Muscle layer of colon (tissue), 2 donors: Measurements from ENCODE around the gene PARD6B.
"Not testable (repeated sequence)": the region's sequence is repeated elsewhere in the genome, so short reads cannot be mapped to it uniquely, and the experiment has no call there.

Experiments used
- H3K27ac ChIP-seq: one replicate; pipeline ENCODE4 v1.7.0; 2013; ENCODE audit warnings: low read depth, mild to moderate bottlenecking, low read length, moderate library complexity
- H3K27me3 ChIP-seq, 2 donors: one replicate each; pipeline ENCODE4 v1.7.0; 2013; ENCODE audit warnings: low read length in 2 of 2, mild to moderate bottlenecking in 2 of 2; ENCODE audit not compliant: insufficient read depth in 2 of 2, control insufficient read depth in 1 of 2
- H3K36me3 ChIP-seq: one replicate; pipeline ENCODE4 v1.7.0; 2013; ENCODE audit warnings: mild to moderate bottlenecking, low read length; ENCODE audit not compliant: insufficient read depth
- H3K4me1 ChIP-seq: one replicate; pipeline ENCODE4 v1.7.0; 2013; ENCODE audit warnings: mild to moderate bottlenecking, low read length; ENCODE audit not compliant: insufficient read depth
- H3K4me3 ChIP-seq, 2 donors: one replicate each; pipeline ENCODE4 v1.7.0; 2013; ENCODE audit warnings: low read length in 2 of 2, low read depth in 1 of 2, mild to moderate bottlenecking in 1 of 2, moderate library complexity in 1 of 2
- H3K9ac ChIP-seq: one replicate; pipeline ENCODE4 v1.7.0; 2013; ENCODE audit warnings: low read length
- H3K9me3 ChIP-seq: one replicate; pipeline ENCODE4 v1.7.0; 2013; ENCODE audit warnings: mild to moderate bottlenecking, low read length
- donor health status: abdominal sarcoma.
- donor health status: Adenocarcinoma of cecum.

PARD6B gene

DNA sequence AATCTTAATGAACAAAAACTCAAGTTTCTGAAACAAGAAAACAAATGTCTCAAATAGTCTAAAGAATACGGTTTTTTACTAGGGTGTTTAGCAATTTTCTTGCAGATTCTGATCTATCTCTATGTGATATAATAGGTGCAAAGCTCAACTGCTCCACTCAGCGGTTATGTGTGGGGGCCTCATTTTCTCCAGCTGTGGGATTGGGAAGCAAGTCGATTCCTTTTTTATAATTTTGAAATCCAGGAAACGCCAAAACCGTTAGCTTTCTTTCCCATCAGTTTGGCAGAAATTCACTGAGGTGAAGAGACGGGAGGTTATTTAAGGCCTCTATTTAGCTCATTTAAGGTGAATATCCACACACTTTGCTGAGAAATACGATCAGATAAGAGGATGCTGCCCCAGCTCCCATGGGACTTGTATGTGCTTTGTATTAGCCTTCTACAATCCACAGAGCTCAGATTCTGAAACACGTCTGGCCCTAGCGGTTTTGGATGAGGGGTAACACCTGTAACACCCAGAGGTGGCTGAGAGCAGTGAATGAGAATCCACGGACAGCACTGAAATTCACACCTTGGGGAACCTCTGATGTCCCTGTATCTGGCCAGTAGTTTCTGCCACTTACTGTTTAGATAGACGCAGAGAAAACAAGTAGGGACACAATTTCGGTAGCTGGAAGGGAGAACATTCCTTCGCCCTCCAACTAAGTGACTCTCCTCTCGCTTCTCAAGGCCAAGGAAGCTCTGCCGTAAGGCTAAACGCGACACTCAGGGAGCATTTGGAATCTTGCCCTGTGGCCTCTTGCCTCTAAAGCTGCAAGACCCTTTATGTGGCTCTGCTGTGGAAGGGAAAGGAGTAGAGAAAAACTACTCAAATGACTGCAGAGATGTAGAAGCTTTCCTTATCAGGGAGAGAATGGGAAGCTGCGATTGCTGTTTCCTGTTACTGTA, 56.9 kb downstream of the PARD6B start:
- no peaks in the 10 kb centered on the region for H3K9me3 ChIP-seq
- no peaks in the 10 kb centered on the region for H3K27me3 ChIP-seq
- H3K27ac ChIP-seq: no peak overlapping the region
- H3K9ac ChIP-seq: no peak overlapping the region
- H3K36me3 ChIP-seq: no peaks in the 10 kb centered on the region
- H3K4me1 ChIP-seq: peaks cover 22% of the 10 kb centered on the region
- no peak overlapping the region for H3K4me3 ChIP-seq

DNA sequence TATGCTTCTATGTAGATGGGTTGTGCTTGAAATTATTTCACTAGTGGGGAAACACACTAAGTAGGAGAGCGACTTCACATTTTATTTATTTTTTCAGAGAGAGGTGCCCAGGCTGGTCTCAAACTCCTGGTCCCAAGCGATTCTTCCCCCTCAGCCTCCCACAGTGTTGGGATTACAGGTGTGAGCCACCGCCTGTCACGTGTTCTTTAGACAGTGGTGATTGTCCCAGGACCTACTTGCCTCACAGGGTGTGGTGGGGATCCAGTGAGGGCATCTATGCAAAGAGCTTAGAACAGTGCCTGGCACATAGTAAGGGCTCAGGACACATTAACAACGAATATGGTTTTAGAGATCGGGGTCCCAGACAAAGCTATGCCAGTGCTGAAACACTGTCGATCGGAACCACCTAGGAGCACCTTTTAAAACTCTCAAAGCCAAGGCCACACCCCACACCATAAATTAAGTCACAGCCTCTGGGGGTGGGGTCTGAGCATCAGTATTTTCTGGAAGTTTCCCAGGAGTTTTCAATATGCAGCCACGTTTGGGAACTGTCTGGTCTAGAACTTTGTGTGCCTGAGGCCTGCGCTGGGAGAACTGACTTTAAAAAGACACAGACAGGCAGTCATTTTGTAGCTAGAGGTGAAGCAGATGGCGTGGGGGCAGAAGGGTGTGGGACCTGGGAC, 58.7 kb downstream of the PARD6B start:
- H3K9me3 ChIP-seq: no peaks in the 10 kb centered on the region
- no peaks in the 10 kb centered on the region for H3K27me3 ChIP-seq
- peak overlapping the region; percentile 19 for H3K9ac ChIP-seq
- no peaks in the 10 kb centered on the region for H3K36me3 ChIP-seq
- H3K27ac ChIP-seq: peak overlapping the region; percentile 86
- peaks cover 31% of the 10 kb centered on the region for H3K4me1 ChIP-seq
- H3K4me3 ChIP-seq: peak overlapping the region in 1 of 2 donors; percentile 12

DNA sequence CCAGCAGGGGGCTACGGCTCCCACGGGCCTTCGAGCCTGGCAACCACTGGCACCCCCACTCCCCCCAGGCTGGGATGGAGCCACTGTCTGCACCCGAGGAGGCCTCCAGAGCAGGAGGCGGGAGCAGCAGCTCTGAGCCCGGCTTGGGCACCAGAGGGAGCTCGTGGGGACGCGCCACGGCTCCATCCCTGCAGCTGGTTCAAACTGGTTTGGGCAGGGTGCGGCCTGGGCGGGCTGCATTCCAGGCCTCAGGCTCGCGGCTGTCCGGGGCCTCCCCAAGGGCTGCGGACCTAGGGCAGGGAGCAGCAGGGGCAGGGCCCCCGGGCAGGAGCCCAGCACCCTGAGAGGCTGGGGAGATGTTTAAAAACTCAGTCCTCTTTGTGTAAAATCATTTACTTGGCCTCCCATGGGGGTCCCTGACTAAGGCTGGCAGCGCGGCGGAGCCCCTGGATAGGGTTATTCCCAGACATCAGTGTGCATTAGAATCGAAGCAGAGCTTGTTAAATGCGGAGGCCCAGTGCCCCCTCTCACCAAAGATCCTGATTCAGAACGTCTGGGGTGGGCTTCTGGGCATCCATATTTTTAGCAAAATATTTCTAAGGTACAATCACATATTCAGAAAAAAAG, 59.4 kb downstream of the PARD6B start:
- H3K4me1 ChIP-seq: peaks cover 31% of the 10 kb centered on the region
- no peaks in the 10 kb centered on the region for H3K9me3 ChIP-seq
- no peaks in the 10 kb centered on the region for H3K27me3 ChIP-seq
- no peaks in the 10 kb centered on the region for H3K36me3 ChIP-seq
- H3K27ac ChIP-seq: peak overlapping the region; percentile 86
- peak overlapping the region; percentile 19 for H3K9ac ChIP-seq
- H3K4me3 ChIP-seq: peak overlapping the region in 1 of 2 donors; percentile 12

DNA sequence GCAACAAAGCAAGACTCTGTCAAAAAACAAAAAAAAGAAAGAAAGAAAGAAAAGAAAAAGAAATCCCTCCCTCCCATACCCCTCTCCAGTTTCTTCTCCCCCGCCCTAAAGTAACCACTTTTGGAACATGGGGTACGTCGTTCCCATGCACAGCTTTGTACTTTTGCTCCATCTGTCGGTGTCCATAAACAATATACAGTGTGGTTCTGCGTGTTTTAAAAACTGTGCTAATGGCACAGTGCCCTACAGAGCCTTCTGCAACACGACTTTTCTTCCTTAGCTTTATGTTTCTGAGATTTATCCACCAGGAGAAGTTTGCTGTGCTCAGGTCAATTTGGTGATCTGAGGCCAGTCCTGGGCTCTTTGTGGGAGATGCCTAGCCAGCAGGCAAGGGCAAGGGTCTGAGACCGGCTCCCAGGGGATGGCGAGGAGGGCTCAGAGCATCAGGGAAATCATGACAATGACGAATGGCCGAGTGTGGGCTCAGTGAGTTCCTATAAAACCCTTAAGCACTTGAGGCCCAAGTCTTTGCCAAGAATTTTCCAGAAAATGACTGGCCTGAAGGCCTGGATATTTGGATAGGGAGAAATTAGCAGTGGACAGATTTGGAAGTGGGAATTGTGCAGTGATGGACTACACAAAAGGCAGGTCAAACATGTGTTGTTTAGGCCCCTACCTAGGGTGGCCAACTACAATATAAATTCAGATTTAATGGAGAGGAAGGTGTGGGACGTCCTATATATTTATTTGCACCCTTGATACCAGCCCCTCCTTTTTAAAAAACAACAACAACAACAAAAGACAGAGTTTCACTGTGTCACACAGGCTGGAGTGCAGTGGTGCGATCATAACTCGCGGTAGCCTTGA, 61.6 kb downstream of the PARD6B start:
- H3K9ac ChIP-seq: no peak overlapping the region
- peaks cover 31% of the 10 kb centered on the region for H3K4me1 ChIP-seq
- peak overlapping the region; percentile 40 for H3K27ac ChIP-seq
- no peaks in the 10 kb centered on the region for H3K9me3 ChIP-seq
- no peaks in the 10 kb centered on the region for H3K27me3 ChIP-seq
- H3K36me3 ChIP-seq: no peaks in the 10 kb centered on the region
- H3K4me3 ChIP-seq: no peak overlapping the region

DNA sequence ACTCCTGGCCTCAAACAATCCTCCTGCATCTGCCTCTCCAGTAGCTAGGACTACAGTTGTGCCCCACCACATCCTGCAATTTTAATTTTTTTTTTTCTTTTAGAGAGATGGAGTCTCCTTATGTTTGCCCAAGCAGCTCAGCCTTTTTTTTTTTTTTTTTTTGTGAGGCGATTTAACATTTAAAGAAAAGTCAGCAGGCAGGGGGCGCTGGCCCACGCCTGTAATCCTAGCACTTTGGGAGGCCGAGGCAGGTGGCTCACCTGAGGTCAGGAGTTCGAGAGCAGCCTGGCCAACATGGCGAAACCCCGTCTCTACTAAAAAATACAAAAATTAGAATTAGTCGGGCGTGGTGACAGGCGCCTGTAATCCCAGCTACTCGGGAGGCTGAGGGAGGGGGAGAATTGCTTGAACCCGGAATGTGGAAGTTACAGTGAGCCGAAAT, 62.2 kb downstream of the PARD6B start:
- H3K4me3 ChIP-seq, H3K36me3 ChIP-seq, H3K9ac ChIP-seq, H3K9me3 ChIP-seq, H3K27me3 ChIP-seq: not testable (repeated sequence)
- Histone ChIP-seq H3K4me1 (peaks cover 31% of the 10 kb centered on the region), H3K27ac (peak overlapping the region; percentile 40)

DNA sequence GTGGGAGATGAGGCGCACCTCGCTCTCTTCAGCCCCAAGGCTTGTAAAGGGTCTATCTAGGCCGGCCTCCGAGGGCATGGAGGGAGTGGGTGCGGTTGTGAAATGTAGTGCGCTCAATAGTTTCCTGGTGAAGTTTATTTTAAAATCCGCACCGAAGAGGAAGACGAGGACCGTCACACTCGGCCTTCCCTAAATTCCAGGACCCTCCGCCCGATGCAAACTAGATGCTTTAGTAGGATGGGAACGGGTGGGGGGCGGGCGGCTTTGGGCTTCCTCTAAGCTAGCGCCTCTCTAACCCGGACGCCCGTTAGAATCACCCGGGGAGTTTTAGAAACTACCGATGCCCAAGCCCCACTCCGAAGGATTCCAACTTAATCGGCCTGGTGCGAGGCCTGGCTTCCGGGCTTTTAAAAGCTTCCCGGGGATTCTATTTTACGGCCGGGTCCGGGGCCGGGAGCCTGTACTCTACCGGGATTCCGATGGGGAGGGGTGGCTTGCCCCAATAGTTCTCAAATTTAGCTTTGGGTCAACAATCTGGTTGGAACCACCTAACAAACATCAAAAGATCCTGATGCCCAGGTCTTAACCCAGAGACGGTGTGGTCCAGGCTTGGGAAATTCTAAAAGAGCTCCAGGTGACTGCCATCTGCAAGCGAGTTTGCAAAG, 62.9 kb downstream of the PARD6B start:
- peak overlapping the region; percentile 33 for H3K9ac ChIP-seq
- H3K4me1 ChIP-seq: peaks cover 31% of the 10 kb centered on the region
- H3K4me3 ChIP-seq: peak overlapping the region; percentile 74 to 96
- H3K36me3 ChIP-seq: no peaks in the 10 kb centered on the region
- no peak overlapping the region for H3K27ac ChIP-seq
- H3K9me3 ChIP-seq: no peaks in the 10 kb centered on the region
- no peaks in the 10 kb centered on the region for H3K27me3 ChIP-seq

DNA sequence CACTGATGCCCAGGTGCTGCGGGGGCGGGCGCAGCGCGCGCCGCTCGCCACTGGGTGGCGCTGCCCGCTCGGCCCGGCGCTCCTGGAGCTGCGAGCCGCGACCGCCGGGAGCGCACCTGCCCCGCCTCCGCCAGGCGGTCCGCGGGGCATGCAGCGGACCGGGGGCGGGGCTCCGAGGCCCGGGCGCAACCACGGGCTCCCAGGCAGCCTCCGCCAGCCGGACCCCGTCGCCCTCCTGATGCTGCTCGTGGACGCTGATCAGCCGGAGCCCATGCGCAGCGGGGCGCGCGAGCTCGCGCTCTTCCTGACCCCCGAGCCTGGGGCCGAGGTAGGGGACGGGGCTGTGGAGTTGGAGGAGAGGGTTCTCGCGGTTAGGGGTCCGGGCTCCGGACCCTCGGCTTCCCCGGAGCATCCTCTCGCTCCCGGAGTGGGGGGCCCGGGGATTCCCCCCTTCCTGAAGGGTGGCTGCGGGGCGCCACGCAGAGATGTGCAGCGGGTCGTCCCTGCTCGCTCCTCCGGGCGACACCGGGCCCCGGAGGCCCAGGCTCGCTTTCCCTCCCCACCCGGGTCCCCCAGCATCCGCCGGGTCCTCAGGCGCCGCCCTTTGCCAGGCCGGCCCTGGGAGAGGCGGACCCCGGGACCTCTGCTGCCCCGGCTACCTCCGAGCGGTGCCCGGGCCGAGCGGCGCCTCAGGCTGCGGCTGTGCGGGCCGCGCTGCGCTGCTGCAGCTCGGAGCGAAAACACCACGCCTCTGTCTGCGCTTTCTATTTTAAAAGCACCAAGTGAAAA, 63.7 kb downstream of the PARD6B start, which contains the start of gene BCAS4:
Gene BCAS4 (plus strand): TSS at position 216 of the 789 bp plus-strand sequence. CDS start 23 bp downstream, at position 239.
- Histone ChIP-seq H3K36me3 (no peaks in the 10 kb centered on the region), H3K9me3 (no peaks in the 10 kb centered on the region), H3K27ac (peak within 1 kb of the TSS; percentile 80), H3K27me3 (no peaks in the 10 kb centered on the region), H3K4me3 (peak within 1 kb of the TSS; percentile 74 to 96), H3K9ac (peak within 1 kb of the TSS; percentile 53), H3K4me1 (peaks cover 28% of the 10 kb centered on the region)

DNA sequence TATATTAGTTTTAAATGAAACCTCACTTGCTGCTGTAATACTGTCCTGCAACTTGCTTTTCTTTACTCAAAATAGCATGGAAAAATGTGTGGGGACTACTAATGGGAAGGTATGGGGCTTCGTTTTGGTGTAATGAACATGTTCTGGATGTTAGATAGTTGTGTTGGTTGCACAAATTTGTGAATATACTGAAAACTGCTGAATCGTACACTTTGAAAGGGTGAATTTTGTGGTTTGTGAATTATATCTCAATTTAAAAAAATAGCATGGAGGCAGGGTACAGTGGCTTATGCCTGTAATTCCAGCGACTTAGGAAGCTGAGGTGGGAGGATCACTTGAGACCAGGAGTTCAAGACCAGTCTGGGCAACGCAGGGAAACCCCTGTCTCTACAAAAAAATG, 65.8 kb downstream of the PARD6B start:
- H3K27ac ChIP-seq: no peak overlapping the region
- no peaks in the 10 kb centered on the region for H3K36me3 ChIP-seq
- H3K4me1 ChIP-seq: peaks cover 16% of the 10 kb centered on the region
- no peak overlapping the region for H3K4me3 ChIP-seq
- no peaks in the 10 kb centered on the region for H3K9me3 ChIP-seq
- no peaks in the 10 kb centered on the region for H3K27me3 ChIP-seq
- H3K9ac ChIP-seq: no peak overlapping the region

DNA sequence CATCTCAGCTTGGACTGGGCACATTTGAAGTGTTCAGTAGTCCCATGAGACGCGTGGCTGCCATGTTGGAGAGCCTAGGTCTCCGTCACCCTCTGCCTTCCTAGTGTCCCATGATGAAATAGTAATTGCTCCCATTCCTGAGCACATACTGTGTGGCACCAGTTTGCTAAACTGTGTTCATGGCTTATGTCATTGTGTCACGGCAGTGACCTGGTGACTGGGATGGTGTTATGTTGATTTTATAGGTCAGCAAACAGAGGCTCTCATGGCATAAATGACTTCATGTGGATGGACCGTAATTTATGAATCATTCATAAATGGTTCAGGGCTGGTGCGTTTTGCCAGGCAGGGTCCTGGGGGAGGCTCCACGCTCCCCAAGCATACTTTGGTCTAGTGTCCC, 67.3 kb downstream of the PARD6B start:
- Histone ChIP-seq H3K4me3 (no peak overlapping the region), H3K9me3 (no peaks in the 10 kb centered on the region), H3K27ac (no peak overlapping the region), H3K9ac (no peak overlapping the region), H3K4me1 (peaks cover 7% of the 10 kb centered on the region), H3K36me3 (no peaks in the 10 kb centered on the region), H3K27me3 (no peaks in the 10 kb centered on the region)
